HEK293T (cell line): ENCODE results near the gene PHF1.

Experiments
- CTCF ChIA-PET: fragments of 350-600 bp; formaldehyde crosslinking; extraction: SDS; loops from one replicate; lab custom pipeline; 2021; ENCODE audit warnings: antibody characterized with exemption, inconsistent platforms; lab: Yijun Ruan, JAX
- POLR2A ChIA-PET: fragments of 350-600 bp; formaldehyde crosslinking; extraction: SDS; loops from one replicate; lab custom pipeline; 2020; ENCODE audit warnings: antibody characterized with exemption, inconsistent platforms; lab: Yijun Ruan, JAX
- DNase-seq: peaks from one replicate; pipeline ENCODE4 v3.0.0; 2012; ENCODE audit warnings: mixed read lengths; ENCODE audit errors: extremely low spot score
- ARNT ChIP-seq: fragments of 450-650 bp; IDR thresholded peaks from 2 replicates; pipeline ENCODE4 v1.6.1; 2017; ENCODE audit warnings: mild to moderate bottlenecking
- BHLHE40 ChIP-seq: fragments of 450-650 bp; IDR thresholded peaks from 2 replicates; pipeline ENCODE4 v1.6.1; 2016; ENCODE audit warnings: mild to moderate bottlenecking, moderate library complexity, borderline replicate concordance
- CTBP1 ChIP-seq: fragments of 450-650 bp; IDR thresholded peaks from 2 replicates; pipeline ENCODE4 v1.6.1; 2016; ENCODE audit warnings: borderline replicate concordance
- ELF4 ChIP-seq: fragments of 450-650 bp; IDR thresholded peaks from 2 replicates; pipeline ENCODE4 v1.6.1; 2017; ENCODE audit warnings: antibody characterized with exemption
- FOXA1 ChIP-seq: fragments of 450-650 bp; IDR thresholded peaks from 2 replicates; pipeline ENCODE4 v1.6.1; 2016; ENCODE audit warnings: mild to moderate bottlenecking
- FOXK2 ChIP-seq: fragments of 450-650 bp; IDR thresholded peaks from 2 replicates; pipeline ENCODE4 v1.6.1; 2016; ENCODE audit warnings: mild to moderate bottlenecking
- FOXM1 ChIP-seq: fragments of 450-650 bp; IDR thresholded peaks from 2 replicates; pipeline ENCODE4 v1.6.1; 2017; ENCODE audit warnings: mild to moderate bottlenecking, borderline replicate concordance
- HDGF ChIP-seq: fragments of 450-650 bp; IDR thresholded peaks from 2 replicates; pipeline ENCODE4 v1.6.1; 2017; ENCODE audit warnings: antibody characterized with exemption, borderline replicate concordance
- L3MBTL2 ChIP-seq: fragments of 450-650 bp; conservative IDR thresholded peaks from 2 replicates; pipeline ENCODE4 v1.6.1; 2016; ENCODE audit warnings: mild to moderate bottlenecking
- LEF1 ChIP-seq: fragments of 450-650 bp; IDR thresholded peaks from 2 replicates; pipeline ENCODE4 v1.6.1; 2017; ENCODE audit warnings: mild to moderate bottlenecking, borderline replicate concordance
- NFRKB ChIP-seq: fragments of 450-650 bp; IDR thresholded peaks from 2 replicates; pipeline ENCODE4 v1.6.1; 2016; ENCODE audit warnings: mild to moderate bottlenecking, moderate library complexity
- PKNOX1 ChIP-seq: fragments of 450-650 bp; IDR thresholded peaks from 2 replicates; pipeline ENCODE4 v1.6.1; 2016
- SP1 ChIP-seq: fragments of 450-650 bp; IDR thresholded peaks from 2 replicates; pipeline ENCODE4 v1.6.1; 2017
- SUZ12 ChIP-seq: fragments of 450-650 bp; IDR thresholded peaks from 2 replicates; pipeline ENCODE4 v1.6.1; 2016; ENCODE audit warnings: mild to moderate bottlenecking
- TARDBP ChIP-seq: fragments of 450-650 bp; IDR thresholded peaks from 2 replicates; pipeline ENCODE4 v1.6.1; 2016
- ZNF384 ChIP-seq: fragments of 450-650 bp; IDR thresholded peaks from 2 replicates; pipeline ENCODE4 v1.6.1; 2016

PHF1 gene

GRCh38 chr6:33450434-33450833 is 39.6 kb downstream of the PHF1 start:
- CTCF ChIA-PET, result no interaction called here
- POLR2A ChIA-PET, result interaction anchor here (0.6 to 1.4 kb wide), 3 partner anchors 9 to 129 kb away, joined by 3 read pairs; no protein-coding TSS in a partner anchor
- no peak for DNase-seq
- no peak for TF ChIP-seq PKNOX1
- TF ChIP-seq FOXA1, result no peak
- TF ChIP-seq SUZ12, result no peak
- no peak for TF ChIP-seq ELF4
- TF ChIP-seq ARNT, result no peak
- TF ChIP-seq BHLHE40, result no peak
- no peak for TF ChIP-seq FOXM1
- no peak for TF ChIP-seq HDGF
- no peak for TF ChIP-seq SP1

GRCh38 chr6:33451606-33452005 is 40.8 kb downstream of the PHF1 start:
- POLR2A ChIA-PET, result interaction anchor here (3.6 kb wide), 1 partner anchor 11 kb away, joined by 18 read pairs; no protein-coding TSS in a partner anchor
- CTCF ChIA-PET, result no interaction called here
- DNase-seq, result no peak
- TF ChIP-seq FOXM1, result no peak
- no peak for TF ChIP-seq ELF4
- no peak for TF ChIP-seq LEF1
- no peak for TF ChIP-seq FOXA1
- no peak for TF ChIP-seq CTBP1

GRCh38 chr6:33452496-33452895 is 41.7 kb downstream of the PHF1 start:
- POLR2A ChIA-PET, result interaction anchor here (3.6 kb wide), 1 partner anchor 12 kb away, joined by 18 read pairs; no protein-coding TSS in a partner anchor

GRCh38 chr6:33453393-33454008 is 42.7 kb downstream of the PHF1 start:
- TF ChIP-seq NFRKB (no peak), FOXA1 (no peak), HDGF (no peak), SP1 (no peak), BHLHE40 (no peak), CTBP1 (no peak), PKNOX1 (no peak), SUZ12 (no peak), FOXM1 (no peak), ELF4 (no peak), TARDBP (no peak), L3MBTL2 (no peak), LEF1 (no peak), ZNF384 (no peak), FOXK2 (no peak)
- DNase-seq, result no peak
- ChIA-PET CTCF (interaction anchor here (0.8 kb wide), 1 partner anchor 28 kb away, joined by 4 read pairs; no protein-coding TSS in a partner anchor), POLR2A (interaction anchor here (0.7 to 3.6 kb wide), 17 partner anchors 8 to 182 kb away, joined by 3 to 18 read pairs (median 5); partner anchors contain the start of genes CUTA, RPS18, VPS52 and ZBTB22)

More at GRCh38 chr6:33452496-33452895, 41.7 kb downstream of the PHF1 start:
- CTCF ChIA-PET, result no interaction called here
- TF ChIP-seq FOXK2 (no peak), PKNOX1 (no peak), NFRKB (no peak)
- no peak for DNase-seq

GRCh38 chr6:33454009-33454946 is 43.5 kb downstream of the PHF1 start, which contains the start of gene ZBTB9:
Gene ZBTB9 (plus strand): TSS chr6:33454576. CDS start chr6:33455101, 525 bp downstream.
- TF ChIP-seq LEF1, result no peak
- no peak for TF ChIP-seq TARDBP
- TF ChIP-seq ELF4, result peak; percentile 48; the same call in 1 of the 2 replicates
- TF ChIP-seq CTBP1, result no peak
- no peak for TF ChIP-seq PKNOX1
- no peak for TF ChIP-seq SUZ12
- peak; percentile 94 for TF ChIP-seq L3MBTL2
- peak; percentile 98 for DNase-seq
- CTCF ChIA-PET, result interaction anchor here (0.8 kb wide), 2 partner anchors 29 to 64 kb away, joined by 3 to 4 read pairs; no protein-coding TSS in a partner anchor
- POLR2A ChIA-PET, result interaction anchor here (0.7 to 3.6 kb wide), 26 partner anchors 9 to 257 kb away, joined by 3 to 18 read pairs (median 4); partner anchors contain the start of genes BAK1, CUTA, RPS18 and UQCC2
